ENCODE measurements around the gene SEMA5A. TPM values are rescaled to one million over a fixed set of nuclear protein-coding genes. Genes with fewer than 3 reads are reported as not detected.

SEMA5A gene
- total RNA-seq, 1 donor from 2014 or later, result 43.2 TPM

- Histone ChIP-seq H3K27ac (replicated peaks) (no peak overlapping the region), H3K4me3 (no peak overlapping the region), H3K9me3 (replicated peaks) (no peaks in the 10 kb centered on the region), H3K27me3 (ENCODE audit: low read depth) (no peaks in the 10 kb centered on the region), H3K4me1 (no peaks in the 10 kb centered on the region), H3K36me3 (peaks cover 4% of the 10 kb centered on the region)
- no peak for TF ChIP-seq CTCF (IDR thresholded peaks at IDR 0.05; ENCODE audit: borderline replicate concordance)
- no peak for DNase-seq
- intact Hi-C loops (cut with micrococcal nuclease), result no loop called here
Measured at GRCh38 chr5:9226016-9226536, 319.8 kb downstream of the SEMA5A start.

- Histone ChIP-seq H3K36me3 (peaks cover 4% of the 10 kb centered on the region), H3K27me3 (ENCODE audit: low read depth) (no peaks in the 10 kb centered on the region), H3K4me1 (no peaks in the 10 kb centered on the region), H3K9me3 (replicated peaks) (no peaks in the 10 kb centered on the region), H3K4me3 (no peak overlapping the region), H3K27ac (replicated peaks) (no peak overlapping the region)
- intact Hi-C loops (cut with micrococcal nuclease), result no loop called here
- no peak for TF ChIP-seq CTCF (IDR thresholded peaks at IDR 0.05; ENCODE audit: borderline replicate concordance)
- no peak for DNase-seq
Measured at GRCh38 chr5:9222054-9222976, 323.6 kb downstream of the SEMA5A start.

- no peaks in the 10 kb centered on the region for H3K9me3 ChIP-seq (replicated peaks)
- no peaks in the 10 kb centered on the region for H3K4me1 ChIP-seq
- no peaks in the 10 kb centered on the region for H3K27me3 ChIP-seq (ENCODE audit: low read depth)
- no peak overlapping the region for H3K4me3 ChIP-seq
- DNase-seq, result no peak
- intact Hi-C loops (cut with micrococcal nuclease), result no loop called here
- H3K27ac ChIP-seq (replicated peaks), result no peak overlapping the region
- no peak for TF ChIP-seq CTCF (IDR thresholded peaks at IDR 0.05; ENCODE audit: borderline replicate concordance)
- no peaks in the 10 kb centered on the region for H3K36me3 ChIP-seq
Measured at GRCh38 chr5:9218358-9218757, 327.5 kb downstream of the SEMA5A start.

- no peak overlapping the region for H3K4me3 ChIP-seq
- no peak overlapping the region for H3K27ac ChIP-seq (replicated peaks)
- no peaks in the 10 kb centered on the region for H3K27me3 ChIP-seq (ENCODE audit: low read depth)
- no peaks in the 10 kb centered on the region for H3K36me3 ChIP-seq
- intact Hi-C loops (cut with micrococcal nuclease), result no loop called here
- no peak for TF ChIP-seq CTCF (IDR thresholded peaks at IDR 0.05; ENCODE audit: borderline replicate concordance)
- H3K9me3 ChIP-seq (replicated peaks), result no peaks in the 10 kb centered on the region
- no peak for DNase-seq
- no peaks in the 10 kb centered on the region for H3K4me1 ChIP-seq
Measured at GRCh38 chr5:9212605-9213004, 333.3 kb downstream of the SEMA5A start.

- Histone ChIP-seq H3K27ac (replicated peaks) (no peak overlapping the region), H3K27me3 (ENCODE audit: low read depth) (no peaks in the 10 kb centered on the region), H3K9me3 (replicated peaks) (no peaks in the 10 kb centered on the region), H3K4me3 (no peak overlapping the region), H3K36me3 (no peaks in the 10 kb centered on the region), H3K4me1 (no peaks in the 10 kb centered on the region)
- TF ChIP-seq CTCF (IDR thresholded peaks at IDR 0.05; ENCODE audit: borderline replicate concordance), result no peak
- intact Hi-C loops (cut with micrococcal nuclease), result no loop called here
- no peak for DNase-seq
Measured at GRCh38 chr5:9209846-9210492, 335.9 kb downstream of the SEMA5A start.
